ENCODE data around the gene CPT1B.

DNA sequence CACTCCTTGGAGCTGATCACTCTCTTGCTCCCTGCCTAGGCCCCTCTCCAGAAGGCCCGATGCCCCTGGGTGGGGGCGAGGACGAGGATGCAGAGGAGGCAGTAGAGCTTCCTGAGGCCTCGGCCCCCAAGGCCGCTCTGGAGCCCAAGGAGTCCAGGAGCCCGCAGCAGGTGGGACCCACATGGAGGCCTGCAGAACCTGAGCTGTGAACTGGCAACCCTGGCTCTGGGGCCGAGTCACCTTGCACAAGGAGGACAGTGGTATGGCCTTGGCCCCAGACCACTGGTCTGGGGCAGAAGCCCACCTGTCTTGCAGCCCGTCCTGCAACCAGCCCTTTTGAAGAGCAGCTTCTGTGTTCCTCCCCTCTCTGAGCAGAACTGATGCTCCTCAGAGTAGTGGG lies 59.1 kb downstream of the CPT1B start:
- TF ChIP-seq ZNF274 (IDR thresholded peaks at IDR 0.05; ENCODE audit: low read depth, low read length) (no peak), SUZ12 (IDR thresholded peaks at IDR 0.05; ENCODE audit: extremely low read depth, insufficient read depth, insufficient read length) (no peak), YY1 (IDR thresholded peaks at IDR 0.05; ENCODE audit: insufficient read depth, insufficient read length) (no peak)

All from NT2/D1 (cell line).